ENCODE data around the gene FZD10.

DNA sequence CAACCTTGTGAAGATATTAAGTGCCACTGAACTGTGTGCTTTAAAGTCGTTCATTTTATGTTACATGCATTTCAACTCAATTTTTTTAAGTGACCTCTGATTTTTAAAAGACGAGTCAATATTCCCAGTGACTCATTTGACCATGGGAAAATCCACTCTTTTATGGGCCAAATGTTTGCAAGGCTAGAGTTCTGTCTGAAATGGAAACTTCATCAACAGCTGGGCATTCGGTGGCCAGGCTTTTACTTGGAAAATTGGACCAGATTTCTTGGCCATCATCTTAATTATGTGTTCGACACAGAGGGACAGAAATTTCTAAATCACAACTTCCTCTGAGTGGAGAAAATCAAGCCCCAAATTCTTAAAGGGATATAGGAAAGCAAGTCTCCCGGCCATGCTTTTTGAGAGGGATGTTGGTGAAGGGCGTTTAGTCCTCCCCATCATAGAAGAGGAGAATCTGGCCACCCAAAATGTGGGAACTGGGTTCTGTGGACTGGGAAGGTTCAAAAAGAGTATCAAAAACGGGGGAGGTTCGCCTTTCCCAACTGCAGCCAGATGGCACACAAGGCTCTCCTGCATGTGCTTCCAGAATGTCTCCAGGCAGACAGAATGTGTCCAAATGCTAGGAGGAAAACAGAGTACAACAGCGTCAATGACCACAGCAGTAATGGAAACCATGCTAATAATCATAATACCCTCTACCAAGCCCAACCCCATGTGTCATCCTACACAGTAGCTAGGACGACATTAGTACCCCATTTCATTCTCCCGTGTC lies 40.9 kb upstream of the FZD10 start:
- TF ChIP-seq POLR2A (IDR thresholded peaks at IDR 0.05; ENCODE audit: control extremely low read depth in 1 of 2, low read depth in 2 of 2, low read length in 2 of 2), result no peak
- no peak for TF ChIP-seq CTCF (IDR thresholded peaks at IDR 0.05; ENCODE audit: control extremely low read depth in 1 of 3, insufficient read depth in 1 of 3, low read depth in 1 of 3, low read length in 3 of 3)
- TF ChIP-seq ATF2 (IDR thresholded peaks at IDR 0.05; ENCODE audit: low read length), result no peak
- TF ChIP-seq GTF2F1 (IDR thresholded peaks at IDR 0.05; ENCODE audit: borderline replicate concordance, low read depth, low read length), result no peak
- no peak for TF ChIP-seq EP300 (IDR thresholded peaks at IDR 0.05; ENCODE audit: borderline replicate concordance in 1 of 2, low read depth in 2 of 2, low read length in 2 of 2)
- TF ChIP-seq CEBPB (IDR thresholded peaks at IDR 0.05; ENCODE audit: low read depth, low read length), result no peak
